Measurements from ENCODE around the gene RBL1. TPM values are rescaled to one million over a fixed set of nuclear protein-coding genes. Genes with fewer than 3 reads are reported as not detected.
A peak's percentile ranks its signal among the peaks of the same experiment; 100 is the strongest.

RBL1 gene
- total and polyA plus RNA-seq, 5 donors from 2014 or later: 11.3 to 32.6 (median 13.6) TPM

- ATAC-seq (ENCODE audit: low read depth in 2 of 2): no peak
- no peak overlapping the region for H3K4me3 ChIP-seq (ENCODE audit: low read depth, low read length)
- Mint-ChIP-seq H3K27me3 (peaks cover 5% of the 10 kb centered on the region), H3K27ac (no peak overlapping the region), H3K9me3 (peaks cover 0 to 2% (median 0%) of the 10 kb centered on the region in 7 donors), H3K4me3 (no peak overlapping the region), H3K4me1 (no peaks in the 10 kb centered on the region), H3K36me3 (no peaks in the 10 kb centered on the region)
- no peaks in the 10 kb centered on the region for H3K27me3 ChIP-seq (ENCODE audit: control insufficient read depth, insufficient read depth, low read length)
- H3K4me1 ChIP-seq (ENCODE audit: control insufficient read depth, insufficient read depth, low read length, poor library complexity, severe bottlenecking): no peaks in the 10 kb centered on the region
- H3K9me3 ChIP-seq (ENCODE audit: control insufficient read depth in 2 of 2, low read length in 2 of 2): no peaks in the 10 kb centered on the region
- no peaks in the 10 kb centered on the region for H3K36me3 ChIP-seq (ENCODE audit: control insufficient read depth, insufficient read depth, low read length)
- no peak for DNase-seq
- no peak overlapping the region for H3K27ac ChIP-seq (ENCODE audit: insufficient read depth, low read length, poor library complexity, severe bottlenecking)
Measured at GRCh38 chr20:37123441-37123840, 27.6 kb upstream of the RBL1 start.

GRCh38 chr20:37120497-37120896, 24.7 kb upstream of the RBL1 start:
- H3K4me3 ChIP-seq (ENCODE audit: low read depth, low read length): no peak overlapping the region
- no peak overlapping the region for H3K27ac ChIP-seq (ENCODE audit: insufficient read depth, low read length, poor library complexity, severe bottlenecking)
- no peak overlapping the region for H3K4me3 Mint-ChIP-seq
- H3K27me3 ChIP-seq (ENCODE audit: control insufficient read depth, insufficient read depth, low read length): no peaks in the 10 kb centered on the region
- H3K9me3 Mint-ChIP-seq: peaks cover 0 to 2% (median 0%) of the 10 kb centered on the region in 7 donors
- H3K9me3 ChIP-seq (ENCODE audit: control insufficient read depth in 2 of 2, low read length in 2 of 2): no peaks in the 10 kb centered on the region
- no peak for ATAC-seq (ENCODE audit: low read depth in 2 of 2)
- H3K27ac Mint-ChIP-seq: no peak overlapping the region
- peaks cover 5% of the 10 kb centered on the region for H3K27me3 Mint-ChIP-seq
- H3K36me3 ChIP-seq (ENCODE audit: control insufficient read depth, insufficient read depth, low read length): no peaks in the 10 kb centered on the region
- H3K4me1 ChIP-seq (ENCODE audit: control insufficient read depth, insufficient read depth, low read length, poor library complexity, severe bottlenecking): no peaks in the 10 kb centered on the region
- DNase-seq: no peak
- H3K4me1 Mint-ChIP-seq: no peaks in the 10 kb centered on the region
- no peaks in the 10 kb centered on the region for H3K36me3 Mint-ChIP-seq

GRCh38 chr20:37119356-37120036, 23.7 kb upstream of the RBL1 start:
- Histone ChIP-seq H3K27me3 (ENCODE audit: control insufficient read depth, insufficient read depth, low read length) (no peaks in the 10 kb centered on the region), H3K9me3 (ENCODE audit: control insufficient read depth in 2 of 2, low read length in 2 of 2) (no peaks in the 10 kb centered on the region), H3K4me3 (ENCODE audit: low read depth, low read length) (no peak overlapping the region), H3K4me1 (ENCODE audit: control insufficient read depth, insufficient read depth, low read length, poor library complexity, severe bottlenecking) (no peaks in the 10 kb centered on the region), H3K36me3 (ENCODE audit: control insufficient read depth, insufficient read depth, low read length) (no peaks in the 10 kb centered on the region), H3K27ac (ENCODE audit: insufficient read depth, low read length, poor library complexity, severe bottlenecking) (no peak overlapping the region)
- ATAC-seq (ENCODE audit: low read depth in 2 of 2): no peak
- Mint-ChIP-seq H3K4me3 (no peak overlapping the region), H3K27me3 (peaks cover 5% of the 10 kb centered on the region), H3K9me3 (peaks cover 0 to 1% (median 0%) of the 10 kb centered on the region in 7 donors), H3K36me3 (no peaks in the 10 kb centered on the region), H3K4me1 (no peaks in the 10 kb centered on the region), H3K27ac (peak overlapping the region in 1 of 3 donors; percentile 25)
- no peak for DNase-seq

- H3K36me3 Mint-ChIP-seq: no peaks in the 10 kb centered on the region
- no peaks in the 10 kb centered on the region for H3K4me1 ChIP-seq (ENCODE audit: control insufficient read depth, insufficient read depth, low read length, poor library complexity, severe bottlenecking)
- no peak overlapping the region for H3K27ac ChIP-seq (ENCODE audit: insufficient read depth, low read length, poor library complexity, severe bottlenecking)
- no peaks in the 10 kb centered on the region for H3K27me3 Mint-ChIP-seq
- no peak overlapping the region for H3K4me3 Mint-ChIP-seq
- no peak for ATAC-seq (ENCODE audit: low read depth in 2 of 2)
- no peaks in the 10 kb centered on the region for H3K36me3 ChIP-seq (ENCODE audit: control insufficient read depth, insufficient read depth, low read length)
- H3K9me3 Mint-ChIP-seq: no peaks in the 10 kb centered on the region
- H3K9me3 ChIP-seq (ENCODE audit: control insufficient read depth in 2 of 2, low read length in 2 of 2): no peaks in the 10 kb centered on the region
- no peaks in the 10 kb centered on the region for H3K27me3 ChIP-seq (ENCODE audit: control insufficient read depth, insufficient read depth, low read length)
- DNase-seq: no peak
- no peak overlapping the region for H3K4me3 ChIP-seq (ENCODE audit: low read depth, low read length)
- no peaks in the 10 kb centered on the region for H3K4me1 Mint-ChIP-seq
- peak overlapping the region in 1 of 3 donors; percentile 55 for H3K27ac Mint-ChIP-seq
Measured at GRCh38 chr20:37114012-37114411, 18.2 kb upstream of the RBL1 start.

GRCh38 chr20:37111926-37112455, 16.2 kb upstream of the RBL1 start:
- Mint-ChIP-seq H3K27me3 (no peaks in the 10 kb centered on the region), H3K36me3 (no peaks in the 10 kb centered on the region), H3K9me3 (no peaks in the 10 kb centered on the region), H3K27ac (no peak overlapping the region), H3K4me1 (no peaks in the 10 kb centered on the region), H3K4me3 (no peak overlapping the region)
- no peaks in the 10 kb centered on the region for H3K27me3 ChIP-seq (ENCODE audit: control insufficient read depth, insufficient read depth, low read length)
- H3K4me1 ChIP-seq (ENCODE audit: control insufficient read depth, insufficient read depth, low read length, poor library complexity, severe bottlenecking): no peaks in the 10 kb centered on the region
- H3K27ac ChIP-seq (ENCODE audit: insufficient read depth, low read length, poor library complexity, severe bottlenecking): no peak overlapping the region
- ATAC-seq (ENCODE audit: low read depth in 2 of 2) (no peak), DNase-seq (no peak)
- no peaks in the 10 kb centered on the region for H3K36me3 ChIP-seq (ENCODE audit: control insufficient read depth, insufficient read depth, low read length)
- no peak overlapping the region for H3K4me3 ChIP-seq (ENCODE audit: low read depth, low read length)
- no peaks in the 10 kb centered on the region for H3K9me3 ChIP-seq (ENCODE audit: control insufficient read depth in 2 of 2, low read length in 2 of 2)

GRCh38 chr20:37108676-37109075, 12.9 kb upstream of the RBL1 start:
- ATAC-seq (ENCODE audit: low read depth in 2 of 2): no peak
- H3K27me3 Mint-ChIP-seq: no peaks in the 10 kb centered on the region

GRCh38 chr20:37102571-37102970, 6.8 kb upstream of the RBL1 start:
- Mint-ChIP-seq H3K27me3 (no peaks in the 10 kb centered on the region), H3K4me1 (no peaks in the 10 kb centered on the region), H3K4me3 (no peak overlapping the region), H3K9me3 (no peaks in the 10 kb centered on the region), H3K27ac (no peak overlapping the region), H3K36me3 (no peaks in the 10 kb centered on the region)
- H3K27ac ChIP-seq (ENCODE audit: insufficient read depth, low read length, poor library complexity, severe bottlenecking): no peak overlapping the region
- H3K9me3 ChIP-seq (ENCODE audit: control insufficient read depth in 2 of 2, low read length in 2 of 2): no peaks in the 10 kb centered on the region
- H3K27me3 ChIP-seq (ENCODE audit: control insufficient read depth, insufficient read depth, low read length): no peaks in the 10 kb centered on the region
- no peaks in the 10 kb centered on the region for H3K36me3 ChIP-seq (ENCODE audit: control insufficient read depth, insufficient read depth, low read length)
- DNase-seq (no peak), ATAC-seq (ENCODE audit: low read depth in 2 of 2) (no peak)
- no peak overlapping the region for H3K4me3 ChIP-seq (ENCODE audit: low read depth, low read length)
- H3K4me1 ChIP-seq (ENCODE audit: control insufficient read depth, insufficient read depth, low read length, poor library complexity, severe bottlenecking): no peaks in the 10 kb centered on the region

More at GRCh38 chr20:37108676-37109075, 12.9 kb upstream of the RBL1 start:
- no peaks in the 10 kb centered on the region for H3K27me3 ChIP-seq (ENCODE audit: control insufficient read depth, insufficient read depth, low read length)
- DNase-seq: no peak
- H3K4me3 ChIP-seq (ENCODE audit: low read depth, low read length): no peak overlapping the region
- Mint-ChIP-seq H3K9me3 (no peaks in the 10 kb centered on the region), H3K27ac (no peak overlapping the region), H3K36me3 (no peaks in the 10 kb centered on the region), H3K4me3 (no peak overlapping the region), H3K4me1 (no peaks in the 10 kb centered on the region)
- no peaks in the 10 kb centered on the region for H3K4me1 ChIP-seq (ENCODE audit: control insufficient read depth, insufficient read depth, low read length, poor library complexity, severe bottlenecking)
- no peak overlapping the region for H3K27ac ChIP-seq (ENCODE audit: insufficient read depth, low read length, poor library complexity, severe bottlenecking)
- H3K9me3 ChIP-seq (ENCODE audit: control insufficient read depth in 2 of 2, low read length in 2 of 2): no peaks in the 10 kb centered on the region
- H3K36me3 ChIP-seq (ENCODE audit: control insufficient read depth, insufficient read depth, low read length): no peaks in the 10 kb centered on the region
